GM18867 (cell line): ENCODE measurements around the gene IL20RB.
"Not testable (repeated sequence)": the region's sequence is repeated elsewhere in the genome, so short reads cannot be mapped to it uniquely, and the experiment has no call there.

Experiments
- ATAC-seq: cut with Tn5 transposase; IDR thresholded peaks from one replicate; pipeline ENCODE4 v1.9.1; 2021; ENCODE audit warnings: mild to moderate bottlenecking, moderate library complexity; ENCODE audit not compliant: unreplicated experiment

Gene IL20RB

GRCh38 chr3:136942803-136943202 is 15.0 kb upstream of the IL20RB start:
- ATAC-seq: no peak

DNA sequence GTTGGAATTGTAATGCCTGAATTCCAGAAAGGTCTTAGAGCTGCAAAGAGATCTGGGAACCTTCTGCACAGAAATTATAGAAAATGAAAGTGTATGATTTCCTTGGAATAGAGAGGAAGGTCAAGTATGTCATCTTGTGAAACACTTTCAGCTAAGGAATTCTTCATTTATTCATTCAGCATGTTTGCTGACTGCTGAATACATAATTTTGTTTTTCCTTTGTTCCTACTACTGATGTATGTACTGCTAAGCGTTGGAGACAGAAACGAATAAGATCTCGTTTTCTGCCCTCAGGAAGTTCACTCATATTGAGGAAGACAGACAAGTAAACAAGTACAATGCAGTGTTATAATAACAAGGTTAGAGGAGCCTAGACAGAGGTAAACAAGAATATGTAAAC is 14.3 kb upstream of the IL20RB start:
- no peak for ATAC-seq

DNA sequence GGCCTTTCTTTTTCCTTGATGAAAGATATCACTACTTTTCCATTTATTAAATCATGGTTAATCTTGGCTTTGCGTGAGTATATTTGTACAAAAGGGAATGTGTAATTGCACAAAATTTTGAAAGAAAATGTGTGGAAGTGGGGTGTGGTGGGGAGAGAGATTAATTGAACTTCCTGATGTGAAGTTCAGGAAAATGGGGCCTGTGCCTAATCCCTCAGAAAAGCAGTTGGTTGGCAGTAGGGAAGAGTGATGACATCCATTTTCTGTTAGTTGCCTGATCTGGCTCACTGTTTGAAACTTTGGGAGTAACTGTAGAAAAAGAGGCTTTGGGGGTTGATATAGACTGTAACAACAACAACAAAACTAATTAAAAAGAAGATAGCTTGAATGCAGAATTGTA is 10.8 kb upstream of the IL20RB start:
- ATAC-seq: no peak

- no peak for ATAC-seq
Measured at GRCh38 chr3:136947477-136947876, 10.3 kb upstream of the IL20RB start.

GRCh38 chr3:136949146-136949545 is 8.6 kb upstream of the IL20RB start:
- no peak for ATAC-seq

DNA sequence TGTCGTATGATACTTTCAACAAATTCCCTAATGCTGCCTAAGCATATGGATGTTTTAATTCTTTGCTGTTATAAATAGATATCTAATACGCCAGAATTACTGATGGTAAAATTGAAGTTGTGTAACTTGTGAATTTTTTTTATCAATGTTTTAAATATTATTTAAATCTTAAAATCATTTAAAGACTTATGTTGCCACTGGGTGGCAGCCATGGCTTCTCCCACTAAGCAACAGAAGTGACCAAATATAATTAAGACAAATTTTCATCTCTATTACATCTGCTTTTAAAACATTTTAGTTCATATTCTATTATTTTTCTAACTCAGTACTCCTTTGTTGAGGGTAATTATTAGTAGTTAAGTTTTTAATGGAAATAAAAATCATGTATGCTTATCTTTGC is 8.1 kb upstream of the IL20RB start:
- no peak for ATAC-seq

DNA sequence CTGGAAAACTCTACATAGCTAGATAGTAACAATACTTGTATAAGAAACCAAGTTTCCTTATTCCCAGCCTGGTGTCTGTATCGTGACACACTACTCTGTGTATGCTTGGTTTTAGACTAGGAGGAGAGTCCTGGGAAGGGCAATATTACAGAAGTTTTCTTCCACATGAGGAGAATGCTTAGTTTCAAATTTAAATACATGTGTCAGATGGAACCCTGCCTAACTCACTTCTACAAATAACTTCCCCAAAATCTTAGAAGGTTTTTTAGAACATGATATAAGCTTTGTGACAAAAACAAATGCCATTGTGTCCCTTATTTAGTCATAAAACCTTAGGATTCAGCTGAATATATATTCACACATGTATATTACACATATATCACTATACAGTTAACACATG is 7.2 kb upstream of the IL20RB start:
- ATAC-seq: no peak

GRCh38 chr3:136952292-136952691 is 5.5 kb upstream of the IL20RB start:
- ATAC-seq: no peak

DNA sequence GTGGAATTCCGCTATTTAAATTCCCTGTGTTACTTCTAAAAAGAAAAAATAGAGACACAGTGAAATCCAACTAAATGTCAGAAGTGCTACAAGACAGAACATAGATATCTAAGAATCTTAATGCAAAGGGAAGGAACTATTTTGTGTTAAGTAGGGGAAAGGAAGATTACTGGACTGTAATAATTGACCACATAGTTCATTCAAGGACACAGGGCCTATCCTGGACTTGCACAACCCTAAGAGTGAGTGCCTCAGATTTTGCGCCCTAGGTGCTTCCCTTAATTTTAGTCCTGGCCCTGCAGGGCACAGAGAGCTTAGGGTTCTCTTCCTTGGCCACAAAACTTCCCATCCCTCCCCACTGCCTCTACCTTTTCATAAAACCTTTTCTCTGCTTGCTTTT is 3.5 kb upstream of the IL20RB start:
- no peak for ATAC-seq

- ATAC-seq: no peak
Measured at GRCh38 chr3:136954980-136955780, 2.6 kb upstream of the IL20RB start.

DNA sequence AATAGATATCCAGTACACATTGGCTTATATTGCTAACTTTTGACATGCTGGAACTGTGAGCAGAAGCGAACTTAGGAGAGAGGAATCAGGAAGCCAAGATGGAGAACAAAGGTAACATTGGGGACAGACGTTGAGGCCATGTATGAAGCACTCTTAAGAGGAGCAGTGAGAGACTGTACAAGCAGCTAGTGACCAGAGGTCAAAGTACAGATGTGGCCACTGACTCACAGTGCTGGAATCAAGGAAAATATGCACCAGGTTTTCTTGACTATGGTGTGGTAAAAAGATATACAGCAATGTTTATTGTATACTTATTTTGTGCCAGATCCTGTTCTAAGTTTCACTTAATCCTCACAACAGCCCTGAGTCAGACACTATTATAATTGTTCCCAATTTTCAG is 2.0 kb upstream of the IL20RB start:
- ATAC-seq: no peak

DNA sequence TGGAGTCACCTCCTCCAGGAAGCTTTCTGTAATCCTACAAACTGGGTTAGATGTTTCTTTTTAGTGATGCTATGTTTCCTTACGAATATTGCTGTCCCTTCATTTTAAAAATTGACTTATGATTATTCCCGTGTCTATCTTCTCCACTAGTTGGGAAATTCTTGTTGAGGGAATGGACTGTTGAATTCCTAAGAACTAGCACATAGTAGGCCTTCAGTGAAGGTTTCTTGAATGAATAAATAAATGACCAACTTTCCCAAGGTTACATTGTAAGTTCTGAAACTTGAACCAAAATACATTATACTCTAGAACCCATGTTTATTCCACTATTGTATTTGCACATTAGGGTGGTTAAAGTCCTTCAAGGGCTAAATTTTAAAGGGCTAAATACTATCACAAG is 812 bp upstream of the IL20RB start:
- no peak for ATAC-seq

GRCh38 chr3:136958939-136959338 is 1.2 kb downstream of the IL20RB start:
- no peak for ATAC-seq

DNA sequence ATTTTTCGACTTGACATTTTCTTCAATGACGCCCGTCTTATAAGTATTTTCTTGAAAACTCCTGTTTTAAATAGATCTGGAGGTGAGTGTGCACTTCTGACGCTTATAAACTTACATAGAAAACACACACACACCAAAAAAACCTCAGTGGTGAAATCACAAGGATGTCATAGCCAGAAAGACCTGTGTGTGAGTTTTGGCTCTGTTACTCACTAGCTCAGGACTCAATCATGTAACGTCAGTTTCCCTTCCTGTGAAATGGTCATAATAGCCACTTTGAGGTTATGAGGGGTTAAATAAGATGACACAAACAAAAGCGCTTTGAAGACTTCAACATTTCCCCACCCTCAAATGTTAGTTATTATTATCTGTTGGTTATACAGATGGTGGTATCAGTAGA is 1.8 kb downstream of the IL20RB start:
- no peak for ATAC-seq

DNA sequence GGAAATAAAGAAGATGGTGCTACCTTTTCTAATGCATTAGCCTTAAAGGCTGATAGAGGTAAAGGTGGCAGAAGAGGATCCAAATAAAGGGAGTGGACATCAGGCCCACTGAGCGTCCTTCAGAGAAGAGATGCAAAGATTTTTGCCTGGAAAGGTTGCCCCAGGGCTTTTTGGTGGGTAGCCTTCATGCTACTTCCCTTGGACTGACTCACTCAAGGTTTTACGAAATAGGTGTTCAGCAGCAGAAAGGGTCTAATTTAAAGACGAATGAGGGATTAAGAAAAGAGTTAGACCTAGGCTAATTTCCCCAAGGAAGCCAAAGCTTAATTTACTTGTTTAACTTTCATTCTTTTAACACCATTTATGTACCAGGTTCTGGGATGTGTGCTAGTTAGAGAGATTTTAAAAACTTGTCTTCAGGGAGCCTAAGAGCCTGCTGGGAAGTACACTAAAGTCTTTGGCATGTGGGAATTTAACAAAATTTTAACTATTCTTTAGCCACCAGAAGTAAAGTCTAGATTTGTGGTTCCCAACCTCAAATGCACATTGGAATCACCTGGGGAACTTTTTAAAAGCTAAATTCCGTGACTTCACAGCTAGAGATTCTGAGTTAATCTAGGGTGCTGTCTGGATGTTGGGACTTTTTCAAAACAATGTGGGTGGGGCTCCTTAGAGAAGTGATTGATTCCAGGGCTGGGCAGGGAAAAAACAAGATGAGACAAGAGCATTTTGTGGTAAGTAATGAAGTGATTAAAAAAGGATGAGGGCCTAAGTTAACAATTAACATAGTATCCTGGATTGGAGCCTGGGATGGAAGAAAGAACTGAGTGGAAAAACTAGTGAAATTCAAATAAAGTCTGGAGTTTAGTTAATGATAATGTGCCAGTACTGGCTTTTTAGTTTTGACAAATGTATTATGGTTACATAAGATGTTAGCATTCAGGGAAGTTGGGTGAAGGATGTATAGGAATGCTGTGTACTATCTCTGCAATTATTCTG is 3.4 kb downstream of the IL20RB start:
- no peak for ATAC-seq

GRCh38 chr3:136962927-136963326 is 5.1 kb downstream of the IL20RB start:
- no peak for ATAC-seq

GRCh38 chr3:136969539-136969938 is 11.8 kb downstream of the IL20RB start:
- not testable (repeated sequence) for ATAC-seq

DNA sequence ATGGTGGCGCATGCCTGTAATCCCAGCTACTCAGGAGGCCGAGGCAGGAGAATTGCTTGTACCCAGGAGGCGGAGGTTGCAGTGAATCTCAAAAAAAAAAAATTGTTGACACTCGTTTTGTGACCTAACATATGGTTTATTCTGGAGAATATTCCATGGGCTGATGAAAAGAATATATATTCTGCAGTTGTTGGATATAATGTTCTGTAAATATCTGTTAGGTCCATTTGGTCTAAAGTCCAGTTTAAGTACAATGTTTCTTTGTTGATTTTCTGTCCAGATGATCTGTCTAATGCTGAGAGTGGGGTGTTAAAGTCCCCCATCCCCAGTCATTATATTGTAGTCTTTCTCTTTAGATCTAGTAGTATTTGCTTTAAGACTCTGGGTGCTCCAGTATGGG is 15.6 kb downstream of the IL20RB start:
- no peak for ATAC-seq

GRCh38 chr3:136974670-136975069 is 16.9 kb downstream of the IL20RB start:
- ATAC-seq: no peak

DNA sequence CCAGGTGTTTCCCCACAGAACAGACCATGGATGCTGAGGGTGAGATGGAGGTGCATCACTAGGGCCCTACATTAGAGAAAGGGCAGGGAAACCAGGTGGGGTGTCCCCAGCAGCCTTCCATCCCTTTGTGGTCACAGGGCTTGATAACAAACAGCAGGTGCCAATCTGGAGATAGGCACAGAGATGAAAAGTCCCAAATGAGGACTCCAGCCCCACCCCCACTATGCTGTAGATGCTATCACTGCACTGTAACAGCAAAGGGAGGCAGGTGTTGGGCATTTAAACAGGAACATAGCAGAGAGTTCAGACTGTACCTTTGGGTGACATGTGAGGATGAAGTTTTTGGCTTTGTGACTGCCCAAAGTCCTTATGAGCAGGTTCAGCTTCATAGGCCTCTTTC is 21.4 kb downstream of the IL20RB start:
- ATAC-seq: no peak

DNA sequence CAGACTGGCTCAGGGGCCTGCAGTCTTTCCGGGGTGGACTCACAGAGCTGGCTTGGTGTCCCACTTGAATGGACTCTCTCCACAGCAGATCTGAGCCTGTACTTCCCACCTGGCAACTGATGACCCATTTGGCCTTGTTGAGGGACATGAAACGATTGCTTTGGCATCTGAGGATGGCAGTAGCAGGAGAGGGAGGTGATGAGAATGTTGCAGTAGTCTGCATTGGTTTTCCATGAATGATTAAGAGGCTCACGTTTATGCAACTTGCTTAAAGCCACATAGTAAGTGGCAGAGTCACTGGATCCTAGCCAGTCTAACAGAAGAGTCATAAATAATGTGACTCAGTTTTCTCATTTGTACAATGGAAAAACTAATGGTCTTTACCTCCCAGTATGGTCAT is 21.9 kb downstream of the IL20RB start:
- ATAC-seq: no peak

DNA sequence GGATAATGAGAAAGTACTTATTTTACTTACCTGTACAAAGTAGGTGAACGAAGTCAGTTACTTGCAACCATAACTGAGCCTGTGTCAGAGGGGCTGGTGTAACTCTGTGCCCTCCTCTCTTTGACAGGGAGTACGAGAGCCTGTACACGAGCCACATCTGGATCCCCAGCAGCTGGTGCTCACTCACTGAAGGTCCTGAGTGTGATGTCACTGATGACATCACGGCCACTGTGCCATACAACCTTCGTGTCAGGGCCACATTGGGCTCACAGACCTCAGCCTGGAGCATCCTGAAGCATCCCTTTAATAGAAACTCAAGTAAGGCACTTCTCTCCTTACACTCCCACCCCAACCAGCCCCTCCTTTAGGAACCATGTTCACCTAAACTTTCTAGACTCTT is 24.2 kb downstream of the IL20RB start:
- ATAC-seq: no peak
